Measurements from ENCODE around the gene TMEM203. TPM values are rescaled to one million over a fixed set of nuclear protein-coding genes. Genes with fewer than 3 reads are reported as not detected.

The TMEM203 gene
- total and polyA plus RNA-seq, 2 of the 13 experiments (the other 11 are each of a cell fraction or from before 2014, with no cell fraction given), result 23.4 to 36.7 TPM

DNA sequence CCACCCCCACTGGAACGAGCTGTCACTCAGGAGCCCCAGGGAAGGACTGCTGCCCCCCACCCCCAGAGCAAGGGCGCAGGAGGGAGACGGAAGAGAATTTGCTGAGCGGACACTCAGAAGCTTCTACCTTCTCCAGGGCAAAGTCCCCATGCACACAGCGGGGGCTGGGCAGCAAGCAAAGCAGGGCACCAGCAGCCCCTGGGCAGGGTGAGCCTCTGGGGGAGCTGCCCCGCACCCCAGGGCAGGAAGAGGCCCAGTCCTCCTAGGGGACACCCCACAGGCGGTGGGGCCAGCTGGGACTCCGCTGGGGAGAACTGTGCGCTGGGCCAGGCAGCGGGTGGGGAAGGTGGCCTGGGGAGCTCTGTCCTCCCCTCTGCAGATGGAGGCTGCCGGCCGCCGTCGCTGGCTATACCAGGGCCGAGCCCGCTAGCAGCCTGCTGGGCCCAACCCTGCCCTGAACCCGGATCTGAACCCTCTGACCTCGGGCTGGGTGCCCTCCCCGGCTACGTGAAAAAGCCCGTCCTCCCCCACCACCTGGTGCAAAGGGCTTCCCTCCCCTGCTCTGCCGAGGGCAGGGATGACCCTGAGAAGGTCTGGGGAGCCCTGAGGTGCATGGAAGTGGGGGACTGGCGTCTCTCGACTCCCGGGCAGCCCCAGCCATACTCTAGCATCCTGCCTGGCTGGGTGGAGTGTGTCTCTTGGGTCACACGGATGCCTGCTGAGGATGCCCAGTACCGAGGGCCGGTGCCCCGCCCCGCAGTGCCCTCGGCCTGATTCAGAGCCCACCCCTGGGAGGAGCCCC, 24.7 kb upstream of the TMEM203 start (continued):
- peak; percentile 43; the same call in 1 of the 2 replicates for TF ChIP-seq ZNF263 (CRISPR knock-in tag; IDR thresholded peaks at IDR 0.05)
- TF ChIP-seq, protein P1, sequence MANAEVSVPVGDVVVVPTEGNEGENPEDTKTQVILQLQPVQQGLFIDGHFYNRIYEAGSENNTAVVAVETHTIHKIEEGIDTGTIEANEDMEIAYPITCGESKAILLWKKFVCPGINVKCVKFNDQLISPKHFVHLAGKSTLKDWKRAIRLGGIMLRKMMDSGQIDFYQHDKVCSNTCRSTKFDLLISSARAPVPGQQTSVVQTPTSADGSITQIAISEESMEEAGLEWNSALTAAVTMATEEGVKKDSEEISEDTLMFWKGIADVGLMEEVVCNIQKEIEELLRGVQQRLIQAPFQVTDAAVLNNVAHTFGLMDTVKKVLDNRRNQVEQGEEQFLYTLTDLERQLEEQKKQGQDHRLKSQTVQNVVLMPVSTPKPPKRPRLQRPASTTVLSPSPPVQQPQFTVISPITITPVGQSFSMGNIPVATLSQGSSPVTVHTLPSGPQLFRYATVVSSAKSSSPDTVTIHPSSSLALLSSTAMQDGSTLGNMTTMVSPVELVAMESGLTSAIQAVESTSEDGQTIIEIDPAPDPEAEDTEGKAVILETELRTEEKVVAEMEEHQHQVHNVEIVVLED (CRISPR knock-in tag; IDR thresholded peaks at IDR 0.05; ENCODE audit: borderline replicate concordance), result peak; percentile 70; the same call in 1 of the 2 replicates
- TF ChIP-seq ZBTB1 (CRISPR knock-in tag; IDR thresholded peaks at IDR 0.05; ENCODE audit: borderline replicate concordance), result no peak
- peak; percentile 44; the same call in 1 of the 2 replicates for TF ChIP-seq PPARG (CRISPR knock-in tag; conservative IDR thresholded peaks at IDR 0.05)
- peak; percentile 95 for TF ChIP-seq GABPB1 (CRISPR knock-in tag; IDR thresholded peaks at IDR 0.05)
- TF ChIP-seq, protein P2, sequence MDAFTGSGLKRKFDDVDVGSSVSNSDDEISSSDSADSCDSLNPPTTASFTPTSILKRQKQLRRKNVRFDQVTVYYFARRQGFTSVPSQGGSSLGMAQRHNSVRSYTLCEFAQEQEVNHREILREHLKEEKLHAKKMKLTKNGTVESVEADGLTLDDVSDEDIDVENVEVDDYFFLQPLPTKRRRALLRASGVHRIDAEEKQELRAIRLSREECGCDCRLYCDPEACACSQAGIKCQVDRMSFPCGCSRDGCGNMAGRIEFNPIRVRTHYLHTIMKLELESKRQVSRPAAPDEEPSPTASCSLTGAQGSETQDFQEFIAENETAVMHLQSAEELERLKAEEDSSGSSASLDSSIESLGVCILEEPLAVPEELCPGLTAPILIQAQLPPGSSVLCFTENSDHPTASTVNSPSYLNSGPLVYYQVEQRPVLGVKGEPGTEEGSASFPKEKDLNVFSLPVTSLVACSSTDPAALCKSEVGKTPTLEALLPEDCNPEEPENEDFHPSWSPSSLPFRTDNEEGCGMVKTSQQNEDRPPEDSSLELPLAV (CRISPR knock-in tag; conservative IDR thresholded peaks at IDR 0.05; ENCODE audit: low read depth), result no peak
- peak; percentile 45; the same call in 1 of the 2 replicates for TF ChIP-seq ZNF383 (CRISPR knock-in tag; IDR thresholded peaks at IDR 0.05; ENCODE audit: borderline replicate concordance)
- no peak for TF ChIP-seq ZNF672 (CRISPR knock-in tag; IDR thresholded peaks at IDR 0.05)
- no peak for TF ChIP-seq FOXK2 (IDR thresholded peaks at IDR 0.05)
- peak; percentile 39 for TF ChIP-seq ZNF891 (CRISPR knock-in tag; IDR thresholded peaks at IDR 0.05)
- TF ChIP-seq, protein P3, sequence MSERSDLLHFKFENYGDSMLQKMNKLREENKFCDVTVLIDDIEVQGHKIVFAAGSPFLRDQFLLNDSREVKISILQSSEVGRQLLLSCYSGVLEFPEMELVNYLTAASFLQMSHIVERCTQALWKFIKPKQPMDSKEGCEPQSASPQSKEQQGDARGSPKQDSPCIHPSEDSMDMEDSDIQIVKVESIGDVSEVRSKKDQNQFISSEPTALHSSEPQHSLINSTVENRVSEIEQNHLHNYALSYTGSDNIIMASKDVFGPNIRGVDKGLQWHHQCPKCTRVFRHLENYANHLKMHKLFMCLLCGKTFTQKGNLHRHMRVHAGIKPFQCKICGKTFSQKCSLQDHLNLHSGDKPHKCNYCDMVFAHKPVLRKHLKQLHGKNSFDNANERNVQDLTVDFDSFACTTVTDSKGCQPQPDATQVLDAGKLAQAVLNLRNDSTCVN (CRISPR knock-in tag; IDR thresholded peaks at IDR 0.05; ENCODE audit: borderline replicate concordance), result no peak
- no peak for TF ChIP-seq CCAR2 (optimal IDR thresholded peaks at IDR 0.05; ENCODE audit: low read depth, low read length)
- TF ChIP-seq U2AF2 (IDR thresholded peaks at IDR 0.05; ENCODE audit: low read depth, low read length), result no peak
- TF ChIP-seq, protein P4, sequence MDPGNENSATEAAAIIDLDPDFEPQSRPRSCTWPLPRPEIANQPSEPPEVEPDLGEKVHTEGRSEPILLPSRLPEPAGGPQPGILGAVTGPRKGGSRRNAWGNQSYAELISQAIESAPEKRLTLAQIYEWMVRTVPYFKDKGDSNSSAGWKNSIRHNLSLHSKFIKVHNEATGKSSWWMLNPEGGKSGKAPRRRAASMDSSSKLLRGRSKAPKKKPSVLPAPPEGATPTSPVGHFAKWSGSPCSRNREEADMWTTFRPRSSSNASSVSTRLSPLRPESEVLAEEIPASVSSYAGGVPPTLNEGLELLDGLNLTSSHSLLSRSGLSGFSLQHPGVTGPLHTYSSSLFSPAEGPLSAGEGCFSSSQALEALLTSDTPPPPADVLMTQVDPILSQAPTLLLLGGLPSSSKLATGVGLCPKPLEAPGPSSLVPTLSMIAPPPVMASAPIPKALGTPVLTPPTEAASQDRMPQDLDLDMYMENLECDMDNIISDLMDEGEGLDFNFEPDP (CRISPR knock-in tag; conservative IDR thresholded peaks at IDR 0.05), result no peak
- peak; percentile 48 for TF ChIP-seq ELF3 (CRISPR knock-in tag; IDR thresholded peaks at IDR 0.05)
- TF ChIP-seq HOXA3 (CRISPR knock-in tag; IDR thresholded peaks at IDR 0.05), result peak; percentile 46; the same call in 1 of the 2 replicates
- TF ChIP-seq, protein P5, sequence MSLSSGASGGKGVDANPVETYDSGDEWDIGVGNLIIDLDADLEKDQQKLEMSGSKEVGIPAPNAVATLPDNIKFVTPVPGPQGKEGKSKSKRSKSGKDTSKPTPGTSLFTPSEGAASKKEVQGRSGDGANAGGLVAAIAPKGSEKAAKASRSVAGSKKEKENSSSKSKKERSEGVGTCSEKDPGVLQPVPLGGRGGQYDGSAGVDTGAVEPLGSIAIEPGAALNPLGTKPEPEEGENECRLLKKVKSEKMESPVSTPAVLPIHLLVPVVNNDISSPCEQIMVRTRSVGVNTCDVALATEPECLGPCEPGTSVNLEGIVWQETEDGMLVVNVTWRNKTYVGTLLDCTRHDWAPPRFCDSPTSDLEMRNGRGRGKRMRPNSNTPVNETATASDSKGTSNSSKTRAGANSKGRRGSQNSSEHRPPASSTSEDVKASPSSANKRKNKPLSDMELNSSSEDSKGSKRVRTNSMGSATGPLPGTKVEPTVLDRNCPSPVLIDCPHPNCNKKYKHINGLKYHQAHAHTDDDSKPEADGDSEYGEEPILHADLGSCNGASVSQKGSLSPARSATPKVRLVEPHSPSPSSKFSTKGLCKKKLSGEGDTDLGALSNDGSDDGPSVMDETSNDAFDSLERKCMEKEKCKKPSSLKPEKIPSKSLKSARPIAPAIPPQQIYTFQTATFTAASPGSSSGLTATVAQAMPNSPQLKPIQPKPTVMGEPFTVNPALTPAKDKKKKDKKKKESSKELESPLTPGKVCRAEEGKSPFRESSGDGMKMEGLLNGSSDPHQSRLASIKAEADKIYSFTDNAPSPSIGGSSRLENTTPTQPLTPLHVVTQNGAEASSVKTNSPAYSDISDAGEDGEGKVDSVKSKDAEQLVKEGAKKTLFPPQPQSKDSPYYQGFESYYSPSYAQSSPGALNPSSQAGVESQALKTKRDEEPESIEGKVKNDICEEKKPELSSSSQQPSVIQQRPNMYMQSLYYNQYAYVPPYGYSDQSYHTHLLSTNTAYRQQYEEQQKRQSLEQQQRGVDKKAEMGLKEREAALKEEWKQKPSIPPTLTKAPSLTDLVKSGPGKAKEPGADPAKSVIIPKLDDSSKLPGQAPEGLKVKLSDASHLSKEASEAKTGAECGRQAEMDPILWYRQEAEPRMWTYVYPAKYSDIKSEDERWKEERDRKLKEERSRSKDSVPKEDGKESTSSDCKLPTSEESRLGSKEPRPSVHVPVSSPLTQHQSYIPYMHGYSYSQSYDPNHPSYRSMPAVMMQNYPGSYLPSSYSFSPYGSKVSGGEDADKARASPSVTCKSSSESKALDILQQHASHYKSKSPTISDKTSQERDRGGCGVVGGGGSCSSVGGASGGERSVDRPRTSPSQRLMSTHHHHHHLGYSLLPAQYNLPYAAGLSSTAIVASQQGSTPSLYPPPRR (CRISPR knock-in tag; IDR thresholded peaks at IDR 0.05; ENCODE audit: borderline replicate concordance), result 0 out of 2 replicates have a peak, but pooled peaks have one; percentile 69
